Urinary bladder (tissue), 4 donors: ENCODE results near the gene CHSY1. TPM values are rescaled to one million over a fixed set of nuclear protein-coding genes. Genes with fewer than 3 reads are reported as not detected.

Experiments used
- DNase-seq: peaks from one replicate; pipeline ENCODE4 v3.0.0-alpha.2; 2015; ENCODE audit errors: extremely low spot score
- H3K27ac ChIP-seq: one replicate; pipeline ENCODE4 v1.5.1; 2013; ENCODE audit warnings: low read depth, mild to moderate bottlenecking, moderate library complexity
- H3K36me3 ChIP-seq: one replicate; pipeline ENCODE4 v1.6.1; 2013; ENCODE audit warnings: mild to moderate bottlenecking, moderate library complexity; ENCODE audit not compliant: insufficient read depth
- H3K4me1 ChIP-seq: one replicate; pipeline ENCODE4 v1.6.1; 2013; ENCODE audit warnings: mild to moderate bottlenecking, moderate library complexity; ENCODE audit not compliant: insufficient read depth
- H3K4me3 ChIP-seq: one replicate; pipeline ENCODE4 v1.5.1; 2013; ENCODE audit warnings: low read depth, low read length
- WGBS: extraction: QIAGEN DNeasy Blood & Tissue Kit; methylation state at CpG from one replicate; pipeline ENCODE4 v1.1.7; 2013; 5-methylcytosine and 5-hydroxymethylcytosine counted together
- polyA plus RNA-seq: library from polyadenylated mRNA; stranded (reverse); fragments of 200-250 nt; gene quantifications from one replicate; pipeline ENCODE4 v1.2.3, GENCODE V29; 2013
- total RNA-seq: library from RNA; depleted of rRNA; stranded (reverse); fragments of >200 nt; gene quantifications from one replicate; pipeline ENCODE4 v1.2.3, GENCODE V29; 2014
- donor health status: healthy with polysubstance abuse.
- donor health status: healthy.

Gene CHSY1
- total and polyA plus RNA-seq, 2 donors, result 18.7 to 42.6 TPM

DNA sequence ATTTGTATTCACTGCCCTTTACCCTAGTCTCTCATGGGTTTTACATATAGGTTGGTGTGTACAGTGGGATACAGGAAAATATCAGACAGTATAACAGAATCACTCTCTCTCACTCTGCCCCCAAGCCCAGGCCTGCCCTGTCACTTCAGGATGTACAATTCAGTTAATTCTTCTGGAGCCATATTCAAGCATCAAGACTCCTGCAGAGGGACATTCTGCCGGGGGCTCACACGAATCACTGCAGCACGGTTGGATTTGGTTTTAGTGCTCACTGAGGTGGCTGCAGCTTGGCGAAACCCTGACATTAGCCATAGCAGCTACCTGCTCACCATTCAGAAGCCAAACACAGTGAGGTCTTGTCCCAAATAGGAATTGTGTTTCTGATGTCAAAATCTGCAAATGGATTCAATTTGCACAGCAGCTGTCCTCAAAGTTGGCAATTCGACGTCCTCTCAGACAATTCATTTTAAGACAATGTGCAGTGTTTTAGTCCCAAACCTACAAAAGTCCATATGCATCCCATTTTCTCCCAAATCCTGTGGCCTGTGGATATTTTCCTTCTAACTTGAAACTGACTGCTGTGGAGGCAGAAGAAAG lies 82.9 kb downstream of the CHSY1 start:
- no peak for DNase-seq
- H3K36me3 ChIP-seq, result no peaks in the 10 kb centered on the region
- WGBS, result 89% methylated on average over 6 of the region's 6 CpGs
- no peaks in the 10 kb centered on the region for H3K4me1 ChIP-seq
- no peak overlapping the region for H3K27ac ChIP-seq
- no peak overlapping the region for H3K4me3 ChIP-seq

DNA sequence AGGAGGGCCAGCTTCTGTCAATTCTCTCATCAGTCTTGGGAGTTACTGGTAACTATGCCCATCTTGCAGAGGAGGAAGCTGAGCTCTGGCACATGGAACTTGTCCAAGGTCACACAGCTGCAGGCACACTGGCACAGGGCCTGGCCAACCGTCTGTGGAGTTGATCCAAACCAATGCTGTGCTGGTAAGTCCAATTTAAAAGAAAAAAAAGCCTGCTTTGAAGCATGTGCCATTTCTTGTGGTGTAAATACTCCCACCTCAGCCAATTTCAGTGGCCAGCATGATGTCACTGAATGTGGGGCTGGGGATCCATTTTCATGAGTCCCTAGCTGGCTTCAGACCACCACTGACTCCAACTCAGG lies 83.4 kb downstream of the CHSY1 start:
- Histone ChIP-seq H3K4me3 (no peak overlapping the region), H3K27ac (no peak overlapping the region), H3K4me1 (no peaks in the 10 kb centered on the region), H3K36me3 (no peaks in the 10 kb centered on the region)
- no peak for DNase-seq
- WGBS, result 51% methylated on average over 1 of the region's 1 CpG

DNA sequence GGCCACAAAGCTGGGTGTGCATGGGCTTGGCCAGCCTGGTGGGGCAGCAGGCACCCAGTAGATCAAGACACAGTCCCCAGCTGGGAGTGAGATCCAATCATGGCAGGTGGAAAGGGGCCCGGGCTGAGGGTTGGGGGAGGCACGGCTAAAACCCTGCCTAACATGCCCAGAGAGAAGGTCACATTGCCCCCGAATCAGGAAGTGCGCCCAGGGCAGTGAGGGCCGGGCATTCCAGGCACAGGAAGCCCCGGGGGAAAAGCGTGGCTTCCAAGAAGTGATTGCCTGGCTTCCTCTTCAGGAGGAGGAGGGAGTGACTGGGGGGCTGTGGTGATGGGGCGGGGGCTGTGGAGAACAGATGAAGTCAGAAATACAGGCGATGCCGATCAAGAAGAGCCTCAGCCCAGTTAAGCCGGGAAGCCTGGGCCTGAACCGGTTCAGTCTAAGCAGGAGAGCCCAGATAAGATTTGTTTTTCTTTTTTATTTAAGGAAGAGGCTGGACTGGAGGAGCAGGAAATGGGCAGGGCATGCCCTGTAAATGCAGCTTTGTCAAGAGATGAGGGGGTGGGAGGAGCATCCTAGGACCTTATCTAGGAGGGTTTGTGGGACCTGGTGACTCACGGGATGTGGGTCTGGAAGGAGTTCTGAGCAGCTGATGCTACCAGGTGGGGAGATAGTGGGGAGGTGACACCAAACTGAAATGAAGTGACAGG lies 83.9 kb downstream of the CHSY1 start:
- WGBS, result 43% methylated on average over 13 of the region's 13 CpGs
- Histone ChIP-seq H3K4me1 (no peaks in the 10 kb centered on the region), H3K36me3 (no peaks in the 10 kb centered on the region), H3K27ac (peak overlapping the region; percentile 63), H3K4me3 (no peak overlapping the region)
- DNase-seq, result no peak

DNA sequence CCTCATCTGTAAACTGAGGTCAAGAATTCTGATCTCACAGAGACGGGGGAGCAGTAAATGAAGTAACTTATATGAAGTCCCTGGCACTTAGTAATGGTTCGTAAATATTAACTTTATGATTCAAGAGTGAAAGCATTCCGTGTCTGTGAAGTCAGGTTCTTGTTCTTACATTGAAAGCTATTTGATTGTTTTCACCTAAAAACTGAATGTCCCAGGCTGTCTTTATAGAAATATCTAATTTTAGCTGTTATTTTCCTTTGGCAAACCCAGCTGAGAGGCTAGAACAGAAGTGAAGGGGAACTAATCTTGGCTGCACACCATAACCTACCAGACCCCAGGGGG lies 84.5 kb downstream of the CHSY1 start:
- Histone ChIP-seq H3K36me3 (no peaks in the 10 kb centered on the region), H3K27ac (peak overlapping the region; percentile 63), H3K4me3 (no peak overlapping the region), H3K4me1 (no peaks in the 10 kb centered on the region)
- WGBS, result 68% methylated on average over 3 of the region's 3 CpGs
- DNase-seq, result no peak

DNA sequence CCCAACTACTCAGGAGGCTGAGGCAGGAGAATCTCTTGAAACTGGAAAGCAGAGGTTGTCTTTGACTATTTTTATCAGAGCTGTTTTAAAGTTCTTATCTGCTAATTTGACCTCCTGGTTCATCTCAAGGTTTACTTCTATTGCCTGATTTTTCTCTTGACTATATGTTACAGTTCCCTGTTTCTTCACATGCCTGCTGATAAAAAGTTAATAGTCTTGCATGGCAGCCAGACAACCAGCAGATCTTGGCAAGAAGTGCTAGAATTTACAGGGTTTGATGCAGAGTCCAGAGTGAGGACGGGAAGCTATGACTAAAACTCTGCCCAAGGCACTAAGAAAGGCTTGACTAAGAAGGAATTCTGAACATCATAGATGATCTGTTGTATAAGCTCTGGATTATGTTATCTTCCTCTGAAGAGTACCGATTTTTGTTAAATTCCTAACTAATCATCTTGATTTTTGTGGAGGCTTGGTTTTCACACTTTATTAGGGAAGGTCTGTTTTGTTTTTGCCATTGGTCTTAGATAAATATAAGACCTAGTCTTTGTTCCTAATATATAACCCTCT lies 85.9 kb downstream of the CHSY1 start:
- 84% methylated on average over 2 of the region's 2 CpGs for WGBS
- H3K4me3 ChIP-seq, result no peak overlapping the region
- no peaks in the 10 kb centered on the region for H3K36me3 ChIP-seq
- no peak for DNase-seq
- no peak overlapping the region for H3K27ac ChIP-seq
- H3K4me1 ChIP-seq, result no peaks in the 10 kb centered on the region

DNA sequence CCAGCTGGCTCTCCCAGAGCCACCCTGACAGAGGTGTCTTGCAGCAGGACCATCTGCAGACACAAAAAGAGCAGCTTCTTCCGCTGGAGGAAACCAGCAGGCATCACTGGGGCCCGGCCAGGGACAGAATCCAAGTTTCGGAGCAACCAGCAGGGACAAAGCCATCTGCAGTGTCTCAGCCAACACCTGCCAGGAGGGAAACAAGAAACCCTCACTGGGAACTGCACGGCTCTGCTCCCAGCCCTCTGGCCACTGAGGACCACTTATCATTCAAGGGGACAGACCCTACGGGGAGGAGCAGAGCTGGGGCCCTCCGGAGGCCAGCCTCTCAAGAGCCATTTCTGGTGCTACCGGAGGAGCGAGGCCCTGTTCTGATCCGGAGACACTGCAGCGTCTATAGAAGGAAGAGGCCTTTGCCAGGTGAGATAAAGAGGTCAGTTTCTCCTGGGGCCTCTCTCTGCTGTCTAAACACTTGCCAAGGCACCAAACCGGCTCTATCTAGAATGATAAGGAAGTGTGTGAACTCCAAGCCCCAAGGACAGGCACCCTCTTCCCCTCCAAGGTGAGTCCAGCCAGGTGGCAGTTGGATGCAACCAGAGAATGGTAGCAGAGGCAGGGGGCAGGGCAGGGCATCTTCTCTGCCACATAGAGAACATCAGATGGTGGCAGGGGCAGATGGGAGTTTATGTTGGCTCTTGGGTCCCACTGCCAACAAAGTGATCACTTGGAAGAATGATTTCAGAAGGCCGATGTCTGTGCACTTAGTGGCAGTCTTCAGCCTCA lies 89.0 kb downstream of the CHSY1 start:
- 35% methylated on average over 12 of the region's 12 CpGs for WGBS
- Histone ChIP-seq H3K27ac (no peak overlapping the region), H3K36me3 (no peaks in the 10 kb centered on the region), H3K4me3 (no peak overlapping the region), H3K4me1 (no peaks in the 10 kb centered on the region)
- no peak for DNase-seq

DNA sequence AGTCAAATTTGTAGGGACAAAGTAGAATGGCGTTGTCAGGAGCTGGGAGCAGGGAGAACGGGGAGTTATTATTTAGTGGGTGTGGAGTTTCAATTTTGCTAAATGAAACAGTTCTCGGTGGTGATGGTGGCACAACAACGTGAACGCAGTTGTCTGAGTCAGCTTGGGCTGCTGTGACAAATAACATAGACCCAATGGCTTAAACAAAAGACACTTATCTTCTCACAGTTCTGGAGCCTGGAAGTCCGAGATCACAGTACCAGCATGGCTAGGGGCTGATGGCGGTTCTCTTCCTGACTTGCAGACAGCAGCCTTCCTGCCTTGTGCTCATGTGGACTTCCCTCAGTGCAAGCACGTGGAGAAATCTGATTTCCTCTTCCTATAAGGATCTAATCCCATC lies 90.2 kb downstream of the CHSY1 start:
- WGBS, result 92% methylated on average over 8 of the region's 8 CpGs
- H3K4me1 ChIP-seq, result no peaks in the 10 kb centered on the region
- DNase-seq, result no peak

DNA sequence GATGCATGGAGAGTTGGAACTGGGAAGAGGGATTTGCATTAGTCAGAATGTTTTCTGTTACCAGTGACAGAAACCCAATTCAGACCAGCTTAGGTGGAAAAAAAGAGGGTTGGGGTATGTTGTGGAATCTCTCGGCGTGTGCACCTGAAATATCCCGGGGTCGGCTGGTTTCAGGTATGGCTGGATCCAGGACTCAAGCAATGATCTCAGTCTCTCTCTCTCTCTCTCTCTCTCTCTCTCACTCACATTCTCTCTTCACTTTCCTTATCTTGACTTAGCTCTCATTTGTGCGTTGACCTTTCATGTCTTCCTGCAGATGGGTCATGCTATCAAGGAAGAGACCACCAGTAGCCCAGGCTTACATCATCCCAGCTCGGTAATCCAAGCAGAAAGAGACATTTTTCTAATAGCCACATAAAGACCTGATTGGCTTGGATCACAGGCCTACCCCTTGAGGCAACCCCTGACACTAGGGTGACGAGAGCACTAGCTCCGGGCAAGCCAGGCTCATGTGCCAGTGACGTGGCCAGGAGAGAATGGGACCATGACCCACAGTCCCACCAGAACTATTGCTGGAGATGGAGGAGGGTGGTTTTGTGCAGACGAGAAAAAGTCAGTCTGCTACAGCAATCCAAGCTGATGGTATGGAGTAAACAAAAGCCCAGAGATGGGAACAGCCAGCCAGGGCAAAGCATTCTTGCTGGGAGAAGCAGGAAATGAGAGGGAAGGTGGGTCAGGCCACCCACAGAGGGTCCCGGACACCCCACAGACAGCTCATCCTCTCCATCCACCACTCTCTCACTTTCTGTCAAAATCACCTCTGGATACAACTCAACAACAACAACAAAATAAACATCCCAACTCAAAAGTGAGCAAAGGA lies 91.7 kb downstream of the CHSY1 start:
- Histone ChIP-seq H3K36me3 (no peaks in the 10 kb centered on the region), H3K27ac (no peak overlapping the region), H3K4me1 (no peaks in the 10 kb centered on the region), H3K4me3 (no peak overlapping the region)
- 83% methylated on average over 11 of the region's 11 CpGs for WGBS
- DNase-seq, result no peak

More for the DNA sequence above, 90.2 kb downstream of the CHSY1 start:
- Histone ChIP-seq H3K4me3 (no peak overlapping the region), H3K36me3 (no peaks in the 10 kb centered on the region), H3K27ac (no peak overlapping the region)

DNA sequence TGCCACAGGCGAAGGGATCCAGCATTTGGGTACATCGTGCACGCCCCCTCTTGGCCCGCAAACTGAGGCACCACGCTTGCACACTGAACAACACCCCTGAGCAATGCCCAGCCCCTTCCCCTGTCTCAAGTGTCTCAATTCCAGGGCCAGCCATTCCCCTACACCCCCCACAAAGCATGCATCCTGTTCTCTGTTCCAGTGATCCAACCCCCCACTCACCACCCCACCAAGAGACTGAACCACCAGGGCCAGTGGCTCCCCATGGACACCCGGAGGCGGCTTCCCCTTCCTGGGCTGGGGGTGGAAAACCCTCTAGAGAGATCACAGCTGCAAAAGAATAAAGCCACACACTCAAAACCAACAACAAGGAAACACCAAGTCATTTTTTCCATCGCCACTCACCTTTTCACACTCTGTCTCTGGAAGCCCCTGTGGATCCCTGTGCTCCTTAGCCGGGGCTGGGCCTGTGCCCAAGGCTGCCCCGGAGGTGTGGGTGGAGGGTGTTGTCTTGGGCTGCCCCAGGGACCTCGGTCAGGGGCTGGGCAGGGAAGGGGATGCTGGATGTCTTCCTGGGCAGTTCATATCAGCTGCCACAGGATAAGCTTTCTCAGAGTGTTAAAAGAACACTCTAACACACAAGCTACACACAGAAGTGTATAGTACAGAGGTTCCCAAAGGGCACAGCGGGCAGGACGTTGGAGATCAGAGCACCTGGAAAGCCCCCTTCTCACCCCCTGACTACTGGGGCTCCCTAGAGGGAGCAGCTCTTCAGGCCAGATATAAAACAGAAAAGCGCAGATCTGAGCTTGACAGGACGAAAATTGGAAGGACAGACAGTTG lies 92.5 kb downstream of the CHSY1 start:
- H3K36me3 ChIP-seq, result no peaks in the 10 kb centered on the region
- 75% methylated on average over 15 of the region's 15 CpGs for WGBS
- H3K27ac ChIP-seq, result no peak overlapping the region
- no peak for DNase-seq
- no peak overlapping the region for H3K4me3 ChIP-seq
- H3K4me1 ChIP-seq, result no peaks in the 10 kb centered on the region

DNA sequence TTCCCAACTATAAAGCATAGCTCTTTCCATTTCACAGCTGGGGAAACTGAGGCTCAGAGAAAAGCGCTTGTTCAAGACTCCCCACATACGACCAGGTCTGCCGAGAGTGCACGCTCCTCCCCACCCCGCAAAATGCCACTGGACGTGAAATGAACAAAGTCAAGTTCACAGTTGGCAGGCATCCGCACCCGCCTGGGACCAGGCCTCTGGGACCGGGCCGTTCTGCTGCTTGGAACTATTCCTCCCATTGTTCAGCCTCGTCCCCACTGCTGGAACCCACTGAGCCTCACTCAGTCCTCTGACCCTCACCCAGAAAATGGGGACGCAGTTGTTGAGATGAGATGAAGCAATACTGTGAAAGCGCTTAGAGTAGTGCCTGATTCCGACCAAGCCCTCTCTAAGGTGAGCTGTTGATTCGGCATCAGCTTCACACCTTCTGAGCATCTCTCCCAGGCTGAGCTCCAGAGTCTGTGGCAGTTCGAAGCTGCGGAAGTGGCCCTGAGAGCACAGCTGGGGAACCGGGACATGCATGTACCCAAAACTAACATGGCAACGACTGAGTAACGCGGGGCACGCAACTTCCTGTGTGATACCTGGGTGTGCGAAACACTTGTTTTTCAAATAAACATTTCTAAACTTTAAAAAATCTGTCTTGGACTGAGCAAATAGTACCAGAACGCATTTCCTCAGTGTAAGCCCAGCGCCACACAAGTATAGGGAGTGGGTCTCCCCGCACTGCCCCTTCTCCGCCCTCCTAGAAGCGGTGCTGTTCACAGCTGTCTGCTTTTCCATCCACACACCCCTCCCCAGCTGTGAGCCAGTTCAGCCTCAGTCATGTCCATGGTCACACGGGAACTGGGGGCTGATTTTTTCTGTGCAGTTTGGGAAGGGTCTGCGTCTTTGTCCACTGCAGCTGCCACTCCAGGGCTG lies 93.4 kb downstream of the CHSY1 start:
- Histone ChIP-seq H3K27ac (no peak overlapping the region), H3K36me3 (no peaks in the 10 kb centered on the region), H3K4me3 (no peak overlapping the region), H3K4me1 (no peaks in the 10 kb centered on the region)
- WGBS, result 94% methylated on average over 30 of the region's 30 CpGs
- no peak for DNase-seq

DNA sequence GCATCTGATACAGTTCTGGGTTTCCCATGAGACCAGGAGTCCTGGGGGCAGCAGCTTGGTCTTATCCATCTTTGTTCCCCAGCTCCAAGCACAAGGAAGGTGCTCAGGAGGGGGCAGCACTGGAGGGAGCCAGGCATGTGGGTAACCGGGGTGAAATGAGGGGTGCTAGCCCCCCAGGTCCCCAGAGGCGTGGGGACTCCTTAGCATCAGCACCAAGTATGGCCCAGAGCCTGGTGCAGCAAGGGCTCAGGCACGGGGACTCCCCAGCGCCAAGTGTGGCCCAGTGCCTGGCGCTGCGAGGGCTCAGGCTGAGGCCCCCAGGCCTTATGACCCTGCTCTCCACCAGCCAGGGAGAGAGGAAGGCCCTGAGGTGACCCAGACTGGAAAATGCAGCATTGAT lies 94.1 kb downstream of the CHSY1 start:
- no peaks in the 10 kb centered on the region for H3K4me1 ChIP-seq
- 94% methylated on average over 6 of the region's 6 CpGs for WGBS
- no peak overlapping the region for H3K4me3 ChIP-seq
- no peaks in the 10 kb centered on the region for H3K36me3 ChIP-seq
- no peak overlapping the region for H3K27ac ChIP-seq
- DNase-seq, result no peak
